ENCODE data around the gene NLRP8. TPM values are rescaled to one million over a fixed set of nuclear protein-coding genes. Genes with fewer than 3 reads are reported as not detected.
A peak's percentile ranks its signal among the peaks of the same experiment; 100 is the strongest.

Gene NLRP8
- total and polyA plus RNA-seq, 9 of the 15 experiments (the other 6 are each of a cell fraction or from before 2014, with no cell fraction given), result not detected

DNA sequence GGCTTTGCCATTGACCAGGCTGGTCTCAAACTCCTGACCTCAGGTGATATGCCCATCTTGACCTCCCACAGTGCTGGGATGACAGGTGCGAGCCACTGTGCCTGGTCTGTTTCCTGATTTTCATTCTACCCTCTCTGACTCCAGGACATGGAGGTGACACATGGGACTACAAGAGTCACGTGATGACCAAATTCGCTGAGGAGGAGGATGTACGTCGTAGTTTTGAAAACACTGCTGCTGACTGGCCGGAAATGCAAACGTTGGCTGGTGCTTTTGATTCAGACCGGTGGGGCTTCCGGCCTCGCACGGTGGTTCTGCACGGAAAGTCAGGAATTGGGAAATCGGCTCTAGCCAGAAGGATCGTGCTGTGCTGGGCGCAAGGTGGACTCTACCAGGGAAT is 79.1 kb downstream of the NLRP8 start:
- Histone ChIP-seq H3K9ac (ENCODE audit: insufficient read depth in 1 of 2, low read depth in 2 of 2, low read length in 2 of 2) (no peak overlapping the region), H3K27ac (ENCODE audit: extremely low read depth, low read depth, low read length) (no peak overlapping the region), H3K9me3 (replicated peaks; ENCODE audit: control insufficient read depth, insufficient read depth, low read depth, low read length) (no peaks in the 10 kb centered on the region), H3K27me3 (ENCODE audit: control insufficient read depth in 2 of 2, insufficient read depth in 2 of 2, low read length in 2 of 2) (peaks cover 18 to 34% of the 10 kb centered on the region in 2 experiments), H3K36me3 (ENCODE audit: control insufficient read depth, insufficient read depth, low read length) (no peaks in the 10 kb centered on the region), H4K20me1 (replicated peaks; ENCODE audit: control insufficient read depth, insufficient read depth, low read length) (no peaks in the 10 kb centered on the region), H3K4me1 (replicated peaks in 1 of 2; ENCODE audit: control insufficient read depth in 2 of 2, insufficient read depth in 2 of 2, low read length in 2 of 2) (no peaks in the 10 kb centered on the region; a peak in 1 of 5 replicates), H2AFZ (ENCODE audit: low read depth, low read length) (no peak overlapping the region), H3K4me2 (ENCODE audit: insufficient read depth, low read length) (no peak overlapping the region), H3K4me3 (no peak overlapping the region), H3K79me2 (ENCODE audit: control insufficient read depth, insufficient read depth, low read length) (no peaks in the 10 kb centered on the region), H3K9me1 (ENCODE audit: control insufficient read depth, insufficient read depth, low read length) (no peaks in the 10 kb centered on the region)
- 1% methylated on average over 15 of the region's 15 CpGs for WGBS (ENCODE audit: insufficient coverage, low coverage, missing lambda C conversion rate)
- POLR2A ChIA-PET, result no interaction called here
- intact Hi-C loops (cut with micrococcal nuclease) (no loop called here), in situ Hi-C loops (cut with MboI) (no loop called here)
- DNase-seq (ENCODE audit: extremely low read depth in 1 of 4, low spot score in 3 of 4), result no peak
- no peak for FAIRE-seq
- BruUV-seq (replicated peaks), result no TSS peak
- no peak for ATAC-seq
- CTCF ChIA-PET (ENCODE audit: low intra/inter-chr PET ratio), result no interaction called here
- TF ChIP-seq ZNF780A (CRISPR knock-in tag; IDR thresholded peaks at IDR 0.05) (no peak), ELF2 (CRISPR knock-in tag; IDR thresholded peaks at IDR 0.05) (no peak), TFE3 (CRISPR knock-in tag; IDR thresholded peaks at IDR 0.05) (peak; percentile 90), YY1 (IDR thresholded peaks at IDR 0.05; ENCODE audit: borderline replicate concordance in 1 of 3, control insufficient read depth in 1 of 3, extremely low read depth in 1 of 3, insufficient read depth in 3 of 3, insufficient read length in 1 of 3, insufficient replicate concordance in 2 of 3, low read depth in 1 of 3, low read length in 2 of 3) (no peak), SMAD2 (IDR thresholded peaks at IDR 0.05; ENCODE audit: low read depth, low read length) (no peak), NR2F6 (CRISPR knock-in tag; IDR thresholded peaks at IDR 0.05) (no peak), MYBL2 (IDR thresholded peaks at IDR 0.05; ENCODE audit: low read depth) (no peak), MYBL2 (CRISPR knock-in tag; IDR thresholded peaks at IDR 0.05; ENCODE audit: borderline replicate concordance) (no peak), RBFOX2 (IDR thresholded peaks at IDR 0.05; ENCODE audit: low read depth, low read length) (no peak), SUPT5H (IDR thresholded peaks at IDR 0.05) (no peak), MEF2D (tag; conservative IDR thresholded peaks at IDR 0.05; ENCODE audit: low read depth) (no peak), TOE1 (IDR thresholded peaks at IDR 0.05; ENCODE audit: borderline replicate concordance) (peak; percentile 50; the same call in 1 of the 2 replicates), TOE1 (CRISPR knock-in tag; IDR thresholded peaks at IDR 0.05; ENCODE audit: borderline replicate concordance, low read depth) (no peak), LEF1 (IDR thresholded peaks at IDR 0.05) (no peak), RAD51 (IDR thresholded peaks at IDR 0.05; ENCODE audit: borderline replicate concordance, low read depth) (peak; percentile 59; the same call in 1 of the 2 replicates), BRD4 (IDR thresholded peaks at IDR 0.05) (no peak)
- TF ChIP-seq, protein P1, sequence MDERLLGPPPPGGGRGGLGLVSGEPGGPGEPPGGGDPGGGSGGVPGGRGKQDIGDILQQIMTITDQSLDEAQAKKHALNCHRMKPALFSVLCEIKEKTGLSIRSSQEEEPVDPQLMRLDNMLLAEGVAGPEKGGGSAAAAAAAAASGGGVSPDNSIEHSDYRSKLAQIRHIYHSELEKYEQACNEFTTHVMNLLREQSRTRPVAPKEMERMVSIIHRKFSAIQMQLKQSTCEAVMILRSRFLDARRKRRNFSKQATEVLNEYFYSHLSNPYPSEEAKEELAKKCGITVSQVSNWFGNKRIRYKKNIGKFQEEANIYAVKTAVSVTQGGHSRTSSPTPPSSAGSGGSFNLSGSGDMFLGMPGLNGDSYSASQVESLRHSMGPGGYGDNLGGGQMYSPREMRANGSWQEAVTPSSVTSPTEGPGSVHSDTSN (CRISPR knock-in tag; IDR thresholded peaks at IDR 0.05; ENCODE audit: low read depth), result no peak
- TF ChIP-seq, protein P1 (tag; conservative IDR thresholded peaks at IDR 0.05; ENCODE audit: low read depth), result no peak
- TF ChIP-seq, protein P2, sequence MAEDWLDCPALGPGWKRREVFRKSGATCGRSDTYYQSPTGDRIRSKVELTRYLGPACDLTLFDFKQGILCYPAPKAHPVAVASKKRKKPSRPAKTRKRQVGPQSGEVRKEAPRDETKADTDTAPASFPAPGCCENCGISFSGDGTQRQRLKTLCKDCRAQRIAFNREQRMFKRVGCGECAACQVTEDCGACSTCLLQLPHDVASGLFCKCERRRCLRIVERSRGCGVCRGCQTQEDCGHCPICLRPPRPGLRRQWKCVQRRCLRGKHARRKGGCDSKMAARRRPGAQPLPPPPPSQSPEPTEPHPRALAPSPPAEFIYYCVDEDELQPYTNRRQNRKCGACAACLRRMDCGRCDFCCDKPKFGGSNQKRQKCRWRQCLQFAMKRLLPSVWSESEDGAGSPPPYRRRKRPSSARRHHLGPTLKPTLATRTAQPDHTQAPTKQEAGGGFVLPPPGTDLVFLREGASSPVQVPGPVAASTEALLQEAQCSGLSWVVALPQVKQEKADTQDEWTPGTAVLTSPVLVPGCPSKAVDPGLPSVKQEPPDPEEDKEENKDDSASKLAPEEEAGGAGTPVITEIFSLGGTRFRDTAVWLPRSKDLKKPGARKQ (CRISPR knock-in tag; IDR thresholded peaks at IDR 0.05), result no peak

Measured in K562 (cell line).